HG03565 (cell line): Measurements from ENCODE around the gene TMEM209.
"Not testable (repeated sequence)": the region's sequence is repeated elsewhere in the genome, so short reads cannot be mapped to it uniquely, and the experiment has no call there.

ENCODE experiments used
- ATAC-seq: cut with Tn5 transposase; IDR thresholded peaks from one replicate; pipeline ENCODE4 v1.9.1; 2021; ENCODE audit warnings: mild to moderate bottlenecking, moderate library complexity; ENCODE audit not compliant: unreplicated experiment

TMEM209 gene

DNA sequence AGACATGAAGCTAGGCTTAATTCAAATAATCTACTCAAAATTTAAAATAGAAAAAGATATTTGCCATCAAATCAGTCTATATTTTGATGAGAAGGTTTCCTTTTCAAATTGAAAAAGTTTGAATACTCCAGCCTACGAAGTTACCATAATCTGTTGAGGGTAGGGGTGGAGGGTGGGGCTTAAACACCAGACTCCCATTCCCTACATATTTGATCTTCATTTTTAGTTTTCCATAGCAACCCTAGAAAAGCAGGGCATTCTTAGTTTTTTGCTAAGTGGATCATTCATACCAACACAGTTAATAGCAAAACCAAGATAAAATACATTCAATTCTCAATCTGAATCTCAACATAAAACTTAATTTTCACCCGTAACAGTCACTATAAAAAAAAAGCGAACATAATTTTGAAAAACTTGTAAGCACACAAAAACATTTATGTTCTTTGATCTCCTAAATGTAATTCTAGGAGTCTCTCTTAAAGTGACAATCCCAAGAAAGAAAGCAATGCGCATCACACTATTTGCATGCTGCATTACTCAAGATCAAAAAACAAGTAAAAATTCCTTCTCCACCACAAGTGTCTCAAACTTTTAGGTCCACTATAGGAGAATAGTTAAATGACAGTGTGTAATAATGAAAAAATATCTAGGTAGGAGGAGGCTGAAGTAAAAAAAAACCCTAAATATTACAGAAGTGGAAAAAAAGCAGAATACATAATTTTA is 30.8 kb downstream of the TMEM209 start:
- ATAC-seq: no peak

DNA sequence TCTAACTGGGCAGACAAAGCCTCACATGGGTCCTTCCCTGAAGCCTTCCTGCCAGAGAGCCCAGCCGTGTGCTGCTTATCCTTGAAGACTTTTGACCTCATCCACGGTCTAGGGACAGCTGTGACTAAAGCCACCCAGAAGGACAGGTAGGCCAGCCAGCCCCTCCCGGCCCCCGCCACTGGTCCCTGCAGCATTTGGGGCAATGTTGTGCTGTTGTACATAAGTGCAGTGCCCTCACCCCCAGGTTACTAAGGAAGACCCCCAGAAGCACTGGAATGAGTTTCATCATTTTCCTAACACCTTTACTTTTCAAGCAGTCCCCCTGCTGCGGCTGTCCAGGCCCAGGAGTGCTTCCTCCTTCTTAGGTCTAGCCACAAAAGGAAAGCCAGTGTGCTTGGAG is 43.0 kb downstream of the TMEM209 start:
- no peak for ATAC-seq

DNA sequence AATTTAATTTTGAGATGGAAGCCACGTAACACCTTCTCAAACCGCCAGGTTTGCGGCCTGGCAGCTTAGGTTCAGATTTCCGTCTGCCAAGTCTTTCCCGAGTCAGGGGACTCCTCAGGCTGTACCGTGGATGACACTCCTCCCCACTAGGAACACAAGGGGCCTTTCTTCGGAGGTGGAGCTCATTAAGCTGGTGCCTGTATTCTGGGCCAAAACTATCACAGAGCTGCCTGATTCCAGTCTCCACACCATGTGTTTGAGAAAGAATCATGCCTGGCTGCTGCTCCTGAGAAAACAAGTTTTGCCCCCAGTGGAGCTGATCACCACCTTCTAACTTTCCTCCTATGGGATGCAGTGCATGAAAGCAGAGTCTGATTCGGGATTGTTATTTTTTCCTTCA is 44.8 kb downstream of the TMEM209 start:
- ATAC-seq: no peak

DNA sequence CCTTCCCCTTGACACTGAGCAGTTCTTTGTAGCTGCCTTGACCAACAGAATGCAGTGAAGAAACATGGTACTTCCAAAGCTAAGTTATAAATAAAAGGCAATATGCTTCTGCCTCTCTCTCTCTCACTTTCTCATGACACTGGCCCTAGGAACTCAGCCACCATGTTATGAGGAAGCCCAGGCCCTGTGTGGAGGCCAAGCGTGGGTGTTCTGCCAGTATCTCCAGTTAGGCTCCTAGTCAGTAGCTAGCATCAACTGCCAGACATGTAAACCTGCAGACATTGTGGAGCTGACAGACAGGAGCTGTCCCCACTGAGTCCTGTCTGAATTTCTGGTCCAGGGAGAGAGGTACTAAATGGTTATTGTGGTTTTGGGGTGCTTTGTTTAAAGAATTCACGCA is 45.2 kb downstream of the TMEM209 start:
- ATAC-seq: no peak

DNA sequence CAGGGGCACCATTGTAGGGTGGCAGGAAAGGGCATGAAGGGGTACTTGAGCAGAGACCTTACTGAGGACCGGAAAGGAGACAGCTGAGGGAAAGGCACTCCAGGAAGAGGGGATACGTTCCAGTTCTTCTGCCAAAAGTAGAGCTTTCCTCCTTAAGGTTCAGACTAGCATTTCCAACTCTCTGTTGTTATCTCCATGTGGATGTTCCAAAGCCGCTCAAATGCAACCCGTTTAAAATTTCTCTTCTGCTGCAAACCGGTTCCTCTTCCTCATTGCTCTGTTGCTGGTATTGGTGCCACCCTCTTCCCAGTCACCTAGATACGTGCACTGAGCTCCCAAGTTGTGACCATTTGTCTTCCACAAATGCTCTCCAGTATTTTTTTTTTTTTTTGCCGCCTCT is 47.5 kb downstream of the TMEM209 start:
- no peak for ATAC-seq

DNA sequence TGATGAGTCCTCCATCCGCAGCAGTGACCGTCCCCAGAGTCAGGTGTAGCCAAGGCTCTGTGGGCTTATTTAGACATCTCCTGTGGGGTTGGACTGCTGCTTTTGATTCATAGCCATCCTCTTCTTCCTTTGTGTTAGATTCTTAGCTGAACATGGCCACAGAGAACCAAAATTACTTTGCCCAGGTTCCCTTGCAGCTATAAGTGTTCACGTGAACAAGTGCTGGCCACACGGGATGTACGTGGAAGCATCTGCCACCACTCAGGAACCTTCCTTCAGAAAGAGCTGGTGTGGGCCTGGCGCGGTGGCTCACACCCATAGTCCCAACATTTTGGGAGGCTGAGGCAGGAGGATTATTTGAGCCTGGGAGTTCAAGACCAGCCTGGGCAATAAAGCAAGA is 49.1 kb downstream of the TMEM209 start:
- no peak for ATAC-seq

DNA sequence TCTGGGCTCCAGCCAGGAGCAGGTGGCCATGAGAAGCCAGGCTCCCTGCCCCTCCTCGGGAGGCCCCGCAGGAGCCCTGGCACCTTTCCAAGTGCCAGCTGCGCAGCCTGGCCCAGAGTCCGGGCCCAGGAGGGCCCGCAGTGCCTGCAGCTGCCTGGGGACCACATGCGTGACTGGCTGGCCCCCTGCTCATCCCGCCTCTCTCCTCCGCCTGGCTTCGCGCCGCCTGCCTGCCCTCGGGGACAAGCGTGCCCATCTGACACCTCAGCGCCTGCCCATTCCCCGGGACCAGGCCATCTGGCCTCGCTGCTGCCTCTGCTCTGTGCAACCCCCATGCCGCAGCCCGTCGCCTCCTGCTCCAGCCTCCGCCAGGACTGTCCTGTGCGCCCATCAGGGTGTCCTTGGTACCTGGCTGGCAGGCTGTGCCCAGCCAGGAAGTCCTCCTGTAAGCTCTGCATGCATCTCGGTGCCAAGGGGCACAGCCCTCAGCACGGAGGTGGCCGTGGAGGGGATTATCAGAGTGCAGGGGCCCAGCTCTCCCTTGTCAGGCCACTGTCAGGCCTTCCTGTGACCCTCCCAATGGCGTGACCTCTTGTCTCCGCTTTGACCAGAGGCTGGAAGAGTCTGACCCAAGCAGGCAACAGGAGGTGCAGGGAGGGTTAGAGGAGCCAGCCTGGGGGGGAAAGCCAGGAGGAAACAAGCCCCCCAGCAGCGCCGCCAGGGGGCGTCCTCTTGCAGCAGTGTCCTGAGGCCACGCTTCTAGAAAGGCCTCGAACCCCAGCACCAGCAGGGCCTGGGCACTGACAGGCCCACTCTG is 50.5 kb downstream of the TMEM209 start:
- ATAC-seq: no peak

DNA sequence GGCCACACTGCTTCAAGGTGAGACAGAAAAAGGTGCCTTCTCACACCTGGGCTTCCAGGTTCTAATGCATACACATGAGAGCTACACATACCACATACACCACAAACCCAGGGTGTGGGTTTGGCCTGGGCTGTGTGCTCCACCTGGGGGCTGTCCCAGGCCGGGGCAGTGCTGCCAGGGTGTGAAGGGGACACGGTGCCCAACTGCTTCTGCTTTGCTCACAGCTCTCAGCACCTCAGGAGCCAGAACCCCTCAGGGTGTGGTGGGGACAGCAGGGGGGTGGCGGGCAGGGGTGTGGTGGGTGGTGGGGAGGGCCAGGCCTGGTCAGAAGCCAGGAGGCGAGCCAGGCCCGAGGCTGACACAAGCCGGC is 51.1 kb downstream of the TMEM209 start:
- no peak for ATAC-seq

DNA sequence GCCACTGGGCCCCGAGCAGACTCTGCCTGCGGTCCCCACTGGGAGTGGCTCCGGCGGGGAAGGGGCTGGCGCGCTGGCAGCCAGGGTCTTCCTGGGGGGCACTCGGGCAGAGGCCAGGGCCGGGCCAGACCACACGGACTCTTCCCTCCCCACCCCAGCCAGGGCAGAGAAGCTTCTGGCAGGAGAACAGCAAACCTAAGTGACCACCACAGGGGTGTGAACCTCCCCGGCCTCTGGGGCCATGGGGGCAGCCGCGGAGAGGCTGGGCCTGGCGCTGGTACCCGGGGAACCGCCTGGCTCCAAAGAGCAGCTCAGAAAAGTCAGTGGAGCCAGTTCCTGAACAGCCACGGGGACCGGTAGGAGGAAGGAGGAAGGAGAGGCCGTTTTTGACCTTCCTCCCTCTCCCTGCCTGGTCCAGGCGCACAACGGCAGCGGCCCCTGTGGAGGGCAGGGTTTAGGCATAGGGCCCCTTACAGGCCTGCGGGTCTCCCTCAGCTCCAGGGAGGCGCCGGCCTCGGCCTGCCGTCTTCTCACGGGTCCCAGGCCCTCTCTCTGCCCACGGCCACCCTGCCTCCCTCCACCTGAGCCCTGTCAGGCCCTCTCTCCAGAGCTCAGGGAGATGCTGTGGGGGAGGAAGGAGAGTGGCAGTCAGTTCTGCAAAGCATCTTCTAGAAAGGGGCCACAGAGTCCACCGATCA is 51.8 kb downstream of the TMEM209 start:
- ATAC-seq: no peak

DNA sequence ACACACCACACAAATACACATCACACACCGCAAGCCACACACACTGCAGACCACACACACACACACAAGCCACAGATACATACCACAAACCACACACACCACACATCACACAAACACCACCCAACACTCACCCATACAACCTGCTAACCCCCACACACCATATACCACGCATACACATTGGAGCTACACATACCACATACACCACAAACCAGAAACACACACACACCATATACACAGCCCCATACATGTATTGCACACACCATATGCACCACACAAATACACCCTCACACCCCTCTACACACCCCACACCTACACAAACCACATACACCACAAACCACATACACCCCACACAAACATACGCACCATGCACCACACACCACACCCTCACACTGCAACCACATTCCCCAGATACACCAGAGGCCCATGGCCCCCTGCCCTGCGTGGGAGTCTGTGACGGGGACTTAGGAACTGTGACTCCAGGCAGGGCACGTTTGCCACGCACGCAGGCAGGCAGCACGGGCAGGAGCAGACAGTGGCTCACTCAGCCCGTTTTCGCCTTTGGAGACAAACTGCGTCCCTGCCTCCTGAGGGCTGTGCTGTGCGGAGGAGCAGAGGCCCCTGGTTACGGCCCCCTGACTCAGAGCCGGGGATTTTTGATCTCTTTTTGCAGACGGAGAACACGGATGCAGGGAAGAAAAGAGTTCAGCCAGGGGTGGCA is 52.6 kb downstream of the TMEM209 start:
- ATAC-seq: no peak

DNA sequence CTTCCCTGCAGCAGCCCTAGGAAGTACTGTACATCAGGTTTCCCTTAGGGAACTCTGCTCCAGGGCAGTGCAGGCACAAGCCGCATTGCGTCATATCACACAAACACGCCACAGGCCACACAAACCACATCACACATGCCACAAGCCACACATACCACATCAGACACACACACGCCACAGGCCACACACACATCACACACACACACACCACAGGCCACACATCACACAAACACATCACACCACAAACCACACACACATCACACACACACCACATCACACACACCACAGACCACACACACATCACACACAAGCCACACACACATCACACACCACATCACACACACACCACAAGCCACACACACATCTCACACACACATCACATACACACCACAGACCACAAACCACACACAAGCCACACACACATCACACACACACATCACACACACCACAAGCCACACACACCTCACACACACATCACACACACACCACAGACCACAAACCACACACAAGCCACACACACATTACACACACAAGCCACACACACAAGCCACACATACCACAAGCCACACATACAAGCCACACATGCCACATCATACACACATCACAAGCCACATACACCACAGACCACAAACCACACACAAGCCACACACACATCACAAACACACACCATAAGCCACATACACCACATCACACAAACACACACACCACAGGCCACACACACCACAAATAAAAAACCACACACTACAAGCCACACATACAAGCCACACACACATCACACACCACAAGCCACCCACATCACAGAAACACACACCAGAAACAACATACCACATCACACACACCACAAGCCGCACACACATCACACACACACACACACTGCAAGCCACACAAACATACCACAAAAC is 53.4 kb downstream of the TMEM209 start:
- no peak for ATAC-seq

DNA sequence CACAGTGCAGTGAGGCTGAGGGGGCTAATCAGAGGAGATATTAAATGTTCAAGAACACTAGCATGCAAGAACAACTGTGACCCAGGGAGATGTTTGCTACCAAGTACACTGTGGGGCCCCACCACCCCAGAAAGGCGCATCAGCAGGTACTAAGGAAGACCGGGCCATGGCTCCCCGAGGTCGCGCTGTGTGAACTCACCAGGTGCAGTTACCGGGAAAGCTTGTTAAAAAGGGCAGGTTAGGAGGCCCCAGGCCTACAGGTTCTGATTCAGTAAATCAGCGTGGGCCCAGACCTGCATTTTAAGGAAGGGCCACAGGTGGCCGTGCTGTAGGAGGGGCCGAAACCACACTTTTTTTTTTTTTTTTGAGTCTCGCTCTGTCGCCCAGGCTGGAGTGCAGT is 54.6 kb downstream of the TMEM209 start:
- ATAC-seq: no peak

DNA sequence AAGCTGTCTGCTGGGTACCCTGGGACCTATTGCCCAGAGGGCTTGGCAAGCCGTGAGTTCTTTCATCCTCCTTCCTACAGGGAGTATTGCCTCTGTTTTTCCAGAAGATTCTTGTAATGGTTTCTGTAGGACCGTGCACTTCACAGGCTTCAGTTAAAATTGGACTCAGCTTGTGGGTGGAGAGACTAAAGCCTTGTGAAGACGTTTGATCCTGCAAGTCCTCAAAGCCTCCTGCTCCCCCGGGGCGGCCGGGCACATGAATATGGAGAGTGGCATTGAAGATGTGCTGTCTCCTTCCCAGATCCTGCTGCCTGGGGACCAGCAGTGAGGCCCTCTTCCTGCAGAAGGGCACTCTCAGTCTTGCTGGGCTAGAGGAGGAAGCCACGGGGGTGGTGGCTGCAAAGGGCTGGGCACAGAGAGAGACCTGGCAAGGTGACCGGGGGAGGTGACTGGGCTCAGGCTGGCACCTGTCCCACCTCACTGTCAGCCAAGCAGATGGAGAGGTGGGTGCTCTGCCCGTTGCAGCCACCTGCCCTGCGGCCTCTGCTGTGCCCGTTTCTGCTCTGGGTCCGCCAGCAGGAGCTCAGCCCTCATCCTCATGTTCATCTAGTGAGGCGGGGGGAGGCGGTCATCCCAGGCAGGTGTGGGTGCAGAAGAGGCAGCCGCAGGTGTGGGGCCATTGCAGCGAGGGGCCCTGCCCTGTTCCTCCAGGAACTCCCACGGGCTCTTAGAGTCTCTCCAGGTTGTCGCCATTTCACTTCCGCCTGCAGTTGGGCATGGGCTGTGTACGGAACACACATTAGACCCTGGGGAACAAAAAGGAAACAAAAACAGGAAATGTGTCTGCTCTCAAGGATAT is 55.7 kb downstream of the TMEM209 start:
- no peak for ATAC-seq

DNA sequence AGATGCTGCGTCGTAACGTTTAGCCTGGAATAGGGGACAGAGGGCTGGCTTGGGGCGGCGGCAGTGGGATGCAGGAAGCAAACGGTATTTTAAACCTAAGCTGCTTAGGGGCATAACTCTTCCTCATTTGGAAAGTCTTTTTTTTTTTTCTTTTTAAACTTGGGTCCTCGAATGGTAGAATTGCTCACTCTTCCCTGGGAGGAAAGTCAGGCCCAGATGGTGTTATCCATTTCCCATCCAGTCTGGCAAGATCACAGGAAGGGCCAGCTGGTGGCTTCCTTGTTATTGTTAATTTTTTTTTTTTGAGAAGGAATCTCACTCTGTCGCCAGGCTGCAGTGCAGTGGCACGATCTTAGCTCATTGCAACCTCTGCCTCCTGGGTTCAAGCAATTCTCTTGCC is 56.6 kb downstream of the TMEM209 start:
- ATAC-seq: no peak

DNA sequence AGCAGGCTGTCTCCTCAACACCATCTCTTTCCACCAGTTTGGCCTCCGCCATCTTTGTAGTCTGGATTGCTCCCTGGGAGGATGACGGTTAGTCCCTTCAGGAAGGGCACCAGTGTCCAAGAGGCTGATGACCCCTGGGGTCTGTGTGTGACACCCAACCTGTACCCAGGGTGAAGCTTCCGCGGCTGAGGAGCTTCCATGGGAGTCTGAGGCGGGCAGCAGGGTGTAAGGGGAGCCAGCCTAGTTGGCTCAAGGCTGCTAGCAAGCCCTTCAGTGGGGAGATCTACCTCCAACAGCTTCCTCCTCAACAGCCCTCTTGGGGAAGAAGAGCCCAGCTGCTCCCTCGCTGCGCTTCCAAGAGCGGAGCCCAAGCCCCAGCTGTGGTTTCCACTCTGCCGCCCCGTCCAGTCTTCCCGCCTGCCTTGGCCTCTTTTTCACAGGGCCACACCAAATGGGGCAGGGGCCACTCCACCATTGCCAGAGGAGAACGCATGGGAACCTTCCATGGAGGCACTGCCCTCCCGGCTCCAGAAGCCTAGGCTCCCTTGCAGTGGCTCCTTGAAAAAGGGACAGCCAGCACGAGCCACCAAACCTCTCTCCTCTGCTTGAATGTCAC is 57.4 kb downstream of the TMEM209 start:
- no peak for ATAC-seq

DNA sequence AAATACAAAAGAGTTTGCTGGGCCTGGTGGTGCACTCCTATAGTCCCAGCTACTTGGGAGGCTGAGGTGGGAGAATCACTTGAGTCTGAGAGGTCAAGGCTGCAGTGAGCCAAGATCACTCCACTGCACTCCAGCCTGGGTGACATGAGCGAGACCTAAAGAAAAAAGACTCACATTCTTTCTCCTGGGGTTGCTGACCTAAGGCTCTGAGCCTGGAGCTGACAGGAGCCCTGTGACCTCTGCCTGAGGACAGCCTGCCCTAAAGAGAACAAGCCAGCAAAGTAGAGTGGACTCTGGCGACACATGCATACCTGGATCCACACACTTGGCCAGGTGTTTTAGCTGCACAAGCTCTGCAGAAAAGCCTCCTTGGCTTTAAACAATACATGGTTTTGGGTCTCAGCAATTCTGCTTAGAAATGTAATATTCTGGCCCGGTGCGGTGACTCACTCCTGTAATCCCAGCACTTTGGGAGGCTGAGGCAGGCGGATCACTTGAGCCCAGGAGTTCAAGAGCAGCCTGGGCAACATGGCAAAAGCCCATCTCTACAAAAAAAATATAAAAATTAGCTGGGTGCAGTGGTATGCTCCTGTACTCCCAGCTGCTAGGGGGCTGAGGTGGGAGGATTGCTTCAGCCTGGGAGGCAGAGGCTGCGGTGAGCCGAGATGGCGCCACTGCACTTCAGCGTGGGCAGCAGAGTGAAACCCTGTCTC is 58.4 kb downstream of the TMEM209 start:
- no peak for ATAC-seq

DNA sequence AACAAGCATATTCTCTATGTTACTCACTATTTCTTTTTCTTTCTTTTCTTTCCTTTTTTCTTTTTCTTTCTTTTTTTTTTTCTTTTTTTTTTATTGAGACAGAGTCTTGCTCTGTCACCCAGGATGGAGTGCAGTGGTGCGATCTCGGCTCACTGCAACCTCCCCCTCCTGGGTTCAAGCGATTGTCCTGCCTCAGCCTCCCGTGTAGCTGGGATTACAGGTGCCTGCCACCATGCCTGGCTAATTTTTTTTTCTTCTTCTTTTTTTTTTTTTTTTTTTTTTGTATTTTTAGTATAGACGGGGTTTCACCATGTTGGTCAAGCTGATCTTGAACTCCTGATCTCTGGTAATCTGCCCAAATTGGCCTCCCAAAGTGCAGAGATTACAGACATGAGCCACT is 59.1 kb downstream of the TMEM209 start:
- ATAC-seq: not testable (repeated sequence)

DNA sequence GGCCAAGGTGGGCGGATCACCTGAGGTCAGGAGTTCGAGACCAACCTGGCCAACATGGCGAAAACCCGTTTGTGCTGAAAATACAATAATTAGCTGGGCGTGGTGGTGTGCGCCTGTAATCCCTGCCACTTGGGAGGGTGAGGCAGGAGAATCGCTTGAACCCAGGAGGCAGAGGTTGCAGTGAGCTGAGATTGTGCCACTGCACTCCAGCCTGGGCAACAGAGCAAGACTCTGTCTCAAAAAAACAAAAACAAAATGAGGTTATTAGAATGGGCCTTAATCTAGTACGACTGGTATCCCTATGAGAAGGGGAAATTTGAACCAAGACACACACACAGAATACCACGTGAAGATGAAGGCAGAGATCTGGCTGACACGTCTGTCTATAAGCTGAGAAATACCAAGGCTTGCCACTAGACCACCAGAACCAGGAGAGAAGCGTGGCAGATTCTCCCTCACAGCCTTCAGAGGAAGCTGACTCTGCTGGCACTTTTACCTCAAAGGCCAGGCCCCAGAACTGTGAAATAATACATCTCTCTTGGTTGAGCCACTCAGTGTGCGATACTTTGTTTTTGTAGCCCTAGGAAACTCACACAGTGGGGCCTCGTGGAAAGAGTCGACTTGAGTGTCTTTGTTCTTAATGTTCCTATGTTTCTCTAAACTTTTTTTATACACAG is 59.6 kb downstream of the TMEM209 start:
- ATAC-seq: no peak
